Measurements from ENCODE around the gene FOXA3.

Gene FOXA3

DNA sequence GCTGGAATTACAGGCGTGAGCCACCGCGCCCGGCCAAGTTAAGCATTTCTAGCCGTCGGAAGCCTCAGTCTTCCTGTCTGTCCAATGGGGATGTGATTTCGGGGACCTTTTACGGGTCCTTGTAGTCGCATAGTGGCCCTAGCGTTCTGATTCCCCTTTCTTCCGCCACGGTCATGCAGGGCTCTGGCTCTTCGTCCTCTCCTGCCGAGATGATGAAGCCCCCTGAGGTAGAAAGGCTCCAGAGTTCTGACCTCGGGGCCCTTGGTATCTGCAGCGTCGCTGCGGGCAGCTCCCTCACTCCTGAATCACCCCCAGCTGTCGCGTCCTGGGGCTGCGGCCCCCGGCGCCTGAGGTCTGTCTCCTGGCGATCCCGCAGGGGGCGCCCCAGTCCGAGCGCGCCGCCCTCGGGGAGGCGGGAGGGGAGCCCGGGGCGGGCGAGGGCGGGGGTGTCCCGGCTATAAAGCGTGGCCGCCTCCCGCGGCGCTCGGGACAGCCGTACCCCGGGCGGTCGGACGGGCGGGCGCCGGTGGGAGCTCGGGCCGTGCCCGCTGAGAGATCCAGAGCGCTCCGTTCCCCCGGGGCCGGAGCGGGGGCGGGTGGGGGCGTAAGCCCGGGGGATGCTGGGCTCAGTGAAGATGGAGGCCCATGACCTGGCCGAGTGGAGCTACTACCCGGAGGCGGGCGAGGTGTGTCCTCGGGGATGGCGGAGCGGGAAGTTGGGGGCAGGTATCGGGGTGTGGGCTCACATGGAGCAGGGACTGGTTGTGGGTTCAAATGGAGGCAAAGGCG lies at the start of gene FOXA3:
TSS of gene FOXA3 (plus strand) at position 487 of the 789 bp plus-strand sequence. CDS start at position 618, 131 bp downstream.
- no peak for DNase-seq (ENCODE audit: low read depth)

DNA sequence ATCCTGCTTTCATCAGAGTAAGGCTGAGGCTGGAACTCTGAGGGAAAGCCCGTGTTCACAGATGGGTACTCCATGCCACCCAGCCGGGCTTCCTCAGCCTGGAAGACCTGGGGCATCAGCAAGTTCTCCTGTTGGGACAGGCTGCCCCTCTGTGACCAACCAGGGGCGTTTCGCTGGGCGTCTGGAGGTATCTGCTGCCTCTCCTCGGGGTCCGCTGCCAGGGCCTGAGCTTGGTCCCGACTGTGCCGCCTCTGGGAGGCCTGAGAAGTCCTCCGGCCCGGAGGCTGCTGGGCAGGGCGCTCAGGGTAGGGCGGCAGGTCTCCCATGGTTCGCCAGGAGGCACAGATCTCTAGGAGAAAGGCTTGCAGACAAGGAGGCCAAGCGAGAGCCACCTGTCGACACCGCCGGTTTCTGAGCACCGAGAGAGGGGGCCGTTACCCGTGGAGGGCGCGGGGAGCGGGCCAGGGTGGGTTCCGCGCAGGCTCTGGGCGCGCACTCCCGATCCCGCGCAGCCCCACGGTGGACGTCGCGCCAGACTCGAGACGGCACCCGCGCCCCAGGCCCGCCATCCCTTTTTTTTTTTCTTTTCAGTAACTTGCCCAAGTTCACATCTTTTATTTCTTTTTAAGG lies 49.2 kb upstream of the FOXA3 start, which contains the start of gene RSPH6A:
TSS of gene RSPH6A (minus strand) at position 458 of the 630 bp plus-strand sequence. CDS start at position 326, 132 bp downstream.
- no peak for DNase-seq (ENCODE audit: low read depth)

DNA sequence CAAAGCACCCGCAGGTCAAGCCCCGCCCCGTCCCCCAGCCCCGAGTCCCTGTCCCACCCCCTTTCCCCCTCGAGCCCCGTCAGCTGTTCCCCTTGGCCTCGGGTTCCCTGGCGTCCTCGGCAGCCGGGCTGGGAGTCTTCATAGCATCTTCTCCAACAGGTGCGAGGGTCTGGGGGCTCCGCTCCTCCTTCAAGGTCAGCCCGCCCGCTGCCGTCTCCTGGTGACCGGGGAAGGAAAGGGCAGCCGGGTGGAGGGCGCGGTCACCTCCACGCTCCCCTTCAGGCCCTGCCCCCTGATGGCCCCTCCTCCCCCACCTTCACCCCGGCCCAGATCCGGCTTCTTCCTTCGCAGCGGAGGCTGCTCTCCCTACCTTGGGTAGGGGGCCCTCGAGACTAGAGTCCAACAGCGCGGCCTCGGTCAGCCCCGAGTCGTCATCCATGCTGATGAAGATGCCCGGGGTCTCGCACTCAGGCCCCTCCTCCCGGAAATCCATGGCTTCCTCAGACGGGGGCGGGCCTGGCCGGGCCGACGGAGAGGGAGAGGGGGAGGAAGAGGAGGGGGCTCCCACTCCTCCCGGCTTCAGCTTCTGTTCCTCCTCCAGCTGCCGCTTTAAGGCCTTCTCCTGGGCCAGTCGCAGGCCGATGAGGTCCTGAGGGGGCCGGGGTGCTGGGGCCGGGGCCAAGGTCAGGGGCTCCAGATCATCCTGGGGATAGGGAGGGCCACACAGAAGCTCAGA lies 48.5 kb upstream of the FOXA3 start:
- no peak for DNase-seq (ENCODE audit: low read depth)

DNA sequence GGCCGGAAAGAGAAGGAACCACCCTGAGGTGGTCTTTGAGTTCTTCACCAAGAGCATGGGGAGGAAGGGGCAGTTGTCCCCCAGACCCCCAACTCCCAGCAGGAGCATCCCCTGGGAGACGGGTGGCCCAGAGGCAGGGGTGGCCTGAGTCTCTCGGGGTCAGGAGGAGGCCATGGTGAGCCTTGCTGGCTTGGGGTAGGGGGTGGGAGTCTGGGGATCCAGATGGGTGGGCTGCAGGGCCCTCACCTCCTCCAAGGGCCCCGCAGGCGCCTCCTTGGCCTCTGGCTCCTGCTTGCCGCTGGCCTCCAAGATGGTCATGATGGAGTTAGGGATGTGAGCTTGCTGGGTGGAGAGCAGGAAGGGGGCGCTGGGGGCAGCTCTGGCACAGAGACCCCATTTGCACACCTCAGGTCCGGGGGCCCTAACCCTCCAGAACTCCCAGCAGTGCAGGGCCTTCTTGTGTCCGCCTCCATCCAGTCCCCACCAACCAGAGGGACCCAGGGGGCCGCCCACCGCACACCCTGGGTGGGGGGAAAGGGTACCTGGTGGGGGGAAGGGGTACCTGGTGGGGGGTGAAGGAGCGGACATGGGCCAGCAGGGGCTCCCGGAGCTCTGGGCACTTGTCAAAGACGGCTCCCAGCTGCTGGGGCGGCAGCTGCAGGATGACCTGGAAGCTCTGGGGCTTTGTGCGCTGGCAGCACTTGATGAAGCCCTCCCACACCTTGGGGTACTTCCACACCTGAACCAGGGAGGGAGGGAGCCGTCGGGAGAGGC lies 47.7 kb upstream of the FOXA3 start:
- no peak for DNase-seq (ENCODE audit: low read depth)

DNA sequence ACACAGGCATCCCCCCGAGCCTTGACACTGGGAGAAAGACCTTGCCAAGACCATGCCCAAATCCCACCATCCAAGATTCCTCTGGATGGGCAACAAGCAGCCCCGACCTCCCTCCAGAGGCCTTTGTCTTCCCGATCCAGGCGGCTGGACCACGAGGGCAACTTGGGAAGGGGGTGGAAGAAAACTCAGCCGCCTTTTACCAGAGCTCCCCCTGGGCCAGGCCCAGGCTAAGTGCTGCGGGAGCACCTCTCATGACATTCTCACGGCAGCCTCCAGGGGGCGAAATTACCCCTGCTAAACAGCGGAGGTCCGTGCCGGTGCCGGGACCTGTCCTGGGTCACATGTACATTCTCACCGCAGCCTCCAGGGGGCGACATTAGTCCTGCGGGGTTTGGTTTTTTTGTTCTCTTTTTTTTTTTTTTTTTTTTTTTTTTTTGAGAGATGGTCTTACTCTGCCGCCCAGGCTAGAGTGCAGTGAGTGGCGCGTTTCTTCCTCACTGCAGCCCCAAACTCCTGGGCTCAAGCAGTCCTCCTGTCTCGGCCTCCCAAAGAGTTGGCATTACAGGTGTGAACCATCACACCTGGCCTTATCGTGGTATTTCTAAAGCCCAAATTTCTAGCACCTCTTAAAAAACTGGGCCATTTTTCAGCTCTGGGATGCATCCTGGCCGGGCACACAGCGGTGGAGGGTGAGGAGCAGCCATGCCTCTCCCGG lies 47.0 kb upstream of the FOXA3 start:
- peak; percentile 44 for DNase-seq (ENCODE audit: low read depth)

DNA sequence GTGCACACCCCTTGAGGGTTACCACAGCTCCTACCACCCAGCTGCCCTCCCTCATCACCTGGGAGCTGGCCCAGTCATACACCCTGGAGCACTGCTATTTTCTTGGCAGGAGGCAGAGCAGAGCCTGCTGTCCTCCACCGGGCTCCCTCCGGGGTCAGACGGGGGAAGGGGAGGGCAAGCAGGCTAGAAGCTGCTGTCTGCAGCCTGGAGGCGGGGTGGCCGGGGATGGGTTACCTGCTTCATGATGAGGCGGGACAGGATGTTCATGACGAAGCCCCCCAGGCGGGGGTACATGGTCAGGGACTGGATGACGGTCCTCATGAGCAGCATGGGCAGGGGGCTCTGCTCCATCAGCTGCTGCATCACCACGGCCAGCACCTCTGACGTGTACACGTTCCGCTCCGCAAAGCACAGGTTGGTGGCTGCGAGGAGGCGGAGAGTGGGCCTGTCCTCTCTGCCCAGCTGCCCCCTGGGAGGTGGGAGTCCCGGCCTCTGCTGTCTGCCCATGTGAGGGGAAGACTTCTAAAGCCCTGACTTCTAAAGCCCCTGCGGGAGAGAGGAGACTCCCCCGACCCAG lies 46.3 kb upstream of the FOXA3 start:
- DNase-seq (ENCODE audit: low read depth) = no peak

DNA sequence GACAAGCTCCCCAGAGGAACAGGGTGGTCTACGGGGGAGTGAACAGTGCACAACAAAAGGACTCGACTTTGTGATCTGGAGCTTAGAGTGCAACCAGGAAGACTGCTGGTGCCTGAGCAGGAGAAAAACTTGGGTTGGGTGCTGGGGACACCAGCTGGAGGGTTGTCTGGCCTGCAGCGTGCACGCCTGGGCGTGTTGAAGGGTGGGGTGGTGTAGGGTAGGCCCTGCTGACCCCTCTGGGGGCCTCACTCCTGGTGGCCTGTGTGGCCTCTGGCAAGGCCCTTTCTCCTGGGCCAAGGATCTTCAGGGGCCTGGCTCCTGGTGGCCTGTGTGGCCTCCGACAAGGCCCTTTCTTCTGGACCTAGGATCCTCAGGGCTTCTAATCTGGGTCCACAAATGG lies 44.4 kb upstream of the FOXA3 start:
- DNase-seq (ENCODE audit: low read depth) = no peak

DNA sequence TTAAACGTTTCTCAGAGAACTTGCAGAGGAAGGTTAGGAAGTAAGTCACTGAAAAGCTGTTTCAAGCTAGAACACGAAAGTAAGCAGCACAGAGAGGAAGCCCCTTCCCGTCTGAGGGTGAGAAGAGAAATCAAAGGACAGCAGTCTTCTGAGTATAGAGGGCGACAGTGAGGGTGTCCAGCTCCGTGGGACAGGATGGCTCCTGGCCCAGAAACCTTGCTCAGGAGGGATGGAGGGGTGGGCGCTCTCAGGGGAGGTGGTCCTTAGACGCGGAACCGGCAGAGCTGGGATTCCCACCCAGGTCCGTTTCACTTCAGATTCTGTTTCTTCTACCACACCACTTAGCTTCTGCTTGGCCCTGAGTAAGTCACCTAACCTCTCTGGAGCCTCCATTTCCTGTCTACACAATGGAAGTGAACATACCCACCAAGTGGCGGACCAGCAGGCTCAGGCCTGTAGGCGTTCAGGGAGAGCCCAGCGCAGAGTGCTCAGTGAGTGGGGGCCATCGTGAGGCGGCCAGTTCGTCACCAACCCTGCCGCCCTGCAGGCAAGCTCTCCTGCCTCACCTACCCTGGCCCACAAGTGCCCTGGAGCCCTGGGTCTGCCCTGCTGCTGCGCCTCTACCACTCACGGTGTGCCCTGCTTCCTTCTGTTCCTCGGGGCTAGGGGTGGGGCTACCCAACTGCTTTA lies 43.6 kb upstream of the FOXA3 start:
- no peak for DNase-seq (ENCODE audit: low read depth)

DNA sequence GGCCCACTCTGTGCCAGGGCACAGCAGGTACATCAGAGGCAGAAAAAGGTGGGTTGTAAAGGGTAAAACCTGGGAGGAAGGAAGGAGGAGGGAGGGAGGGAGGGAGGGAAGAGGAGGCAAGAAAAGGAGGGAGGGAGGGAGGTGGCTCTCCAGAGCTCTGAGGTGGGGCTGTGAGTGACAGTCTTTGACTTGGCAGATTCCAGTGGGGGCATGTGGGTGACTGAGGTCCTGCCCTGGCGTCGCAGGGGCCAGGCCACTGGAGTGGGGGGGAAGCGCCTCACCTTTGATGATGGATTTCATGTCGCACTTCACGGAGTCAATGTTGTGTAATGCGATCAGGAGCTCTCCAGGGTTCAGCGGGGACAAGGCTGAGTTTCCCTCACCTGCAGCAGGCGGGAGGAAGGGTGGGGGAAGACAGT lies 43.0 kb upstream of the FOXA3 start:
- no peak for DNase-seq (ENCODE audit: low read depth)

DNA sequence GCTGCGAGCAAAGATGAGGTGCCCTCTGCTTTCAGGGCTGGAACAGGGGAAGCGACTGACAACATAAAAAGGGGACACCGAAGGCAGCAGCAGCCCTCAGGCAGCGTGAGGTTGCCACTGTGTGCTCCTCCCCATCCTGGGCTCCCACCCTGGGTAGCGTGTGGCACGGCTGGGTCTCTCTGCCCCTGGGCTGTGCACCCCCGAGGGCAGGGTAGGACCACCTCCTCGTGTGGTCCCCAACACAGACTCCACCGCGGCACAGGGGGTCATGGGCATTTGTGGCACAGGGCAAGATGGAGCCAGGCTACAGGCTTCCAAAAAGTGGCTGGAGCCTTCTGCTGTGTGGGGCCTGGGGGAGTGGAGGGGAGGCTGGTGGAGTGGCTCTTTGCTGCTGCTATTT lies 42.6 kb upstream of the FOXA3 start:
- DNase-seq (ENCODE audit: low read depth) = no peak

DNA sequence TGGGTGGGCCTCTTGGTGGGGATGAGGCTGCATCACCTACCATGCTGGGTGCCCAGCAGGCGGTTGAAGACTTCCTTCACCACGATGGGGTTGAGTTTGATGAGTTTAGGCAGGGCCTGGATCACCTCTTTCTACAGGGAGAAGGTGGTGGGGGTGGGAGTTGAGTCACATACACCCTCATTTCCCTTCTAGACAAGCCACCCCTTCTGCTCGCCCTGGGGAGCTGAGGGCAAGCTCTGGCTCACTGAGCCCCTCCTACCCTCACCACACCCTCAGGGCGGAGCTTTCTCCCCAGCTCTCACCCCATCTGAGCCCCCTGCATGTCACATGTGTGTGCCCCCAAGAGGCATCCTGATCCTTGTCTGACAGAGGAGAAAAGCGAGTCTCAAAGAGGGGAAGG lies 41.4 kb upstream of the FOXA3 start:
- DNase-seq (ENCODE audit: low read depth) = no peak

DNA sequence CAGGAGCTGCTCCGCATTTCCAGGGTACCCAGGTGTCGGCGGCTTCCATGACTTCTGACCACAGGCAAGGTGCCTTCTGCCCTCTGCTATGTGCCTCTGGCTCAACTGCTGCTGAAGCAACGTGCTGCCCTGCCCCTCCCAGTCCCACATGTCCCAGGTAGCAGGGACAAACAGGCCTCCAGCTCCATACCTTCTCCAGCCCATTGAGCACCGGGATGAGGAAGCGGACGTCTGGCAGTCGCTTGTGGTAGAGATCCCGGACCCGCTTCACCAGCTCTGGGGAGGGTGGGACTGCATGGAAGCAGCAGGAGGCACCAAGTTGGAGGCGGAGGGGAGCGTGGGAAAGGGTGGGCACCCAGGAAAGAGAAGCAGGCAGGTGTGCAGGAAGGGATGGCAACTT lies 40.9 kb upstream of the FOXA3 start:
- DNase-seq (ENCODE audit: low read depth) = no peak

DNA sequence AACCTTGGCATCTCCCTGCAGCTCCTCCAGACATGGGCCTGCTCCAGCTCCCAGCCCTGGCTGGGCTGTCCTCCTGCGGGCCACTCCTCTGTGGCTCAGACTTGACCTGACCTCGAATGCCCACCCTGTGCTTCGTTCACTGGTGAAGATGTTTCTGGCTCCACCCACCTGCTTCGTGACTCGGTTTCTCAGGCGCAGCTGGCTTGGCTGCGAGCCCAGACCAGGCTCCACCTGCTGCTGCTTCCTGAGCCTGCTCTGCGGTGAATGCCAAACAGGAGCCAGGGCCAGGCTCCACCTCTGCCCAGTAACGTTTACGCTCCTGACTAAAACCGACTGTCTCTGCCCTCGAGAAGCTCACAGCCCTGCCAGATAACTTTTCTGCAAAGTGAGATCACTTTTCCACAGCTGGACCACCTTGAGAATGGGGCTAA lies 40.1 kb upstream of the FOXA3 start:
- DNase-seq (ENCODE audit: low read depth) = no peak

DNA sequence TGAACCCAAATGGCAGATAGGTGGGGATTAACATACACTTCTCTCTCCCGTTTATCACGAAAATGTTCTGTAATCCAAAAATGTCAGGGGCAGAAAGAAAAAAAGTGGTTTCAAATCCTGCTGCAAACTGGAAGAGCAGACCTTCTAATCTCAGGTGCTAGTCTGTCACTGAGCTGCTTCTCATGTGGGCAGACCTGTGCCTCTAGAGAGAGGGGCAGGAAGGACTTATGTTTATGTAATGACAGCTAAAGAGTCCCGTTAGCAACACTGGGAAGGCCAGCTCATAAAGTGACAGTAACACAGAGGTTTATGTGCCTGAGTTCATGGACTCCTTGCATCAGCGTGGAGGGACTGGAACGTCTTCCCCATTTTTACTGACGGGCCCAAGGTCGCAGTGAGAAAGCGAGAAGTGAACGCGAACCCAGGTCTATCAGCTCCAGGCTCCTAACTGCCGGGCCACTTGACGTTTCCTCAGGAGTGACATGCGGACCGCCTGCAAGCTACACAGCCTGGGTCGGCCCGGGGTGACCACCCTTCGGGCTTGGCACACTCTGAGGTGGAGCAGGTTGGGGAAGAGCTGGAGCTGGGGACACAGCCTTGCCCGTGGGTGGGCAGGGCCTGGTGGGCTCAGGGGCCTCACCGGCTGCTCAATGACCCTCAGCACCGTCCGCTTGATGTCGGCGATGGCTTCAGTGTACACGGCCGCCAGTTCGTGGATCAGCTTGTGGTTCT lies 39.4 kb upstream of the FOXA3 start:
- DNase-seq (ENCODE audit: low read depth) = no peak

DNA sequence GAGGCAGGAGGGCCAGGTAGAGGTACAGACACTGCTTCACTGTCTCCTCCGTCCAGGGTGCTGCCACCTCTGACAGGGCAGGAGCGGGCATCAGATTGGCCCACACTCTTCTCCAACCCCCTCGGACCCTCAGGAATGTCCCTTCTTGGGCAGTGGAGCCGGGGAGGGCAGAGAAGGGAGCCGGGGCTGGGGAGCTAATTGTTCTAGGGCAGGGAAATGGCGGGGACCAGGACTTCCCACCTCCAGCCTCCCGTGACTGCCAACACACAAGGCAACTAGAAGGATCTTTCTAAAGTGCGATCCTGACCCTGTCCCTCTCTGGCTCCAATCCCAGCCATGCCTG lies 38.9 kb upstream of the FOXA3 start:
- DNase-seq (ENCODE audit: low read depth) = no peak

DNA sequence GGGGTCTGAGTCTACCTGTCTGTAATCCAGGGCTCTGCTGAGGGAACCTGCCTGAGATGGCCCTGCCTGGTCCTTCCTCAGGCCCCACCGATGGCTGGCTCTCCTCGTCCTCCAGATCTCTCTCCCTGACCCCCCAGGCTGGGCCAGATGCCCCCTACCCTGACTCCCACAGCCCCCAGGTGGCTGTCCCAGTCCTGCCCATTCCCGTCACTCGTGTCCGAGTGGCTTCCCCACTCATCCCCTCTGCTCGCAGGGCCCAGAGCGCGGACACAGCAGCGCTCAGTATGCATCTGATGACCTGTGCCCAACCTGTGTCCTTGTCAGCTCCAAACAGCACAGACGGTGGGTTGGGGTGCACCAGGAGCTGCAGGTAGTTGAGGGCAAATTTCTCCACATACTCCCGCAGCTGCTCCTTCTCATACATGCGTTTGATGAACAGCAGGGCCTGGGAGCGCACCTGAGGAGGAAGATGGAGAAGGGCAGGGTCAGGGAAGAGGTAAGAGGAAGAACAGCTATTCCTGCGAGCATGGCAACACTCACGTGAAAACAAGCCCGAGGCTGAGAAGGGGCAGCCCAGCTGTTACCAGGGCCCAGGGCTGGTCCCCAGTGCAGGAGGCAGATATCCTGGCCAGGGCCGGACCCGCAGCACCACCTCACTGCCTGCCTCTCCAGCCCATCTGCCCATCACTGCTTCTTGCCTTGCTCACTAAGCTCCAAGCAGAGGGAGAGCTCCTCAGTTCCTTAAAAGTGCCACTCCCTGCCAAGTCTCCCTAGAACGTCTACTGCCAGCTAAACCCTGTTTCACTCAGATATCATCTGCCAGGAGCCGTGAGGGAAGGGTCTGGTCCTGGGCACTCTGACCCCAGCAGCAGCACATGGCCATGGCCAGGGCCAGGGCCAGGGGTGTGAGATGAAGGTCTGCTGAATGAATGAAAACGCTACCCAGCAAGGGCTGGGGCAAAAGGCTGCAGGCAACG lies 37.9 kb upstream of the FOXA3 start:
- no peak for DNase-seq (ENCODE audit: low read depth)

DNA sequence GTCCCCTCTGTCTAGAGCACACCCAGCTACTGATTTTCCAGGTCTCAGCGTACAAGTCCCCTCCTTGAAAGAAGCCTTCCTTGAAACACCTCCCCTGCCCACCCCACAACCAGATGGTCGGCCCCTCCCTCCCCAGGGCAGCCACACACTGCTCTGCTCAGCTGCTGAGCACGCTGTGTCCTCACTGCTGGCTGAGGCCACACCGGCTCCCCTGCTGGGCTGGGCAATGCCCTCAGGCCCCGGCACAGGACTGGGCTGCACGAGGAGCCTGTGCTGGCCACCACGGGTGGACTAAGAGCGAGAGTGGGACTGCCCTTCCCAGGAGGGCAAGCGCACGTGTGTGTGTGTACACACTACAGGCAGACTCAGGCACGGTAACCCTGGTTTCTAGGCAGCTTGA lies 37.2 kb upstream of the FOXA3 start:
- no peak for DNase-seq (ENCODE audit: low read depth)

DNA sequence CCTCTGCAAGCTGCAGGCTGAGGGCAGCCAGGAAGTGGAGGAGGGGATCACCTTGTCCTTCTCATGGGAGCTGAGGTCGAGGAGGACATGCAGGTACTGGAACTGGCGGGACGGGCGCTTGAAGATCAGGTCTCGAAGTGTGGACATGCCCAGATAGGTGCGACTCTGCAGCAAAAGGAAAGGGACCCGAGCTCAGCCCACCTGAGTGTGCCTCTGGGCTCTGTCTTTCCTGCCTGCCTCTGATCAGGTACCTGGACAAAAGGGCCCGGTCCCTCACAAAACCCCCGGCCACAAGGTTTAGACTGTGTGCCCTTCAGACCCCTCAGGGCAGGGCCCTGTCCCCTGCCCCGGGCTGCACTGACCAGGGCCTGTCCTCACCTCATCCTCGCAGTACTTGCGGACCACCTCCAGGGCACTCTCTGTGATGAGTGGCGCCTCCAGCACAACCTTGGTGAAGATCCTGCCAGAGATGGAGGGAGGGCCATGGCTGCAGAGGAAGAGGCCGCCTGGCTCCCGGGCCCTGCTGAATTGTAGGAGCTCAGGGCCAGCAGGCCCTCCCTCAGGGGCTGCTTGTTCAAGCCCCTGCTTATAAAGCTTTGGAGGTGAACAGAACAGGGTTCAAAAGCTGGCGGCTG lies 36.5 kb upstream of the FOXA3 start:
- no peak for DNase-seq (ENCODE audit: low read depth)
